ENCODE measurements around the gene KDM4B.

The KDM4B gene

DNA sequence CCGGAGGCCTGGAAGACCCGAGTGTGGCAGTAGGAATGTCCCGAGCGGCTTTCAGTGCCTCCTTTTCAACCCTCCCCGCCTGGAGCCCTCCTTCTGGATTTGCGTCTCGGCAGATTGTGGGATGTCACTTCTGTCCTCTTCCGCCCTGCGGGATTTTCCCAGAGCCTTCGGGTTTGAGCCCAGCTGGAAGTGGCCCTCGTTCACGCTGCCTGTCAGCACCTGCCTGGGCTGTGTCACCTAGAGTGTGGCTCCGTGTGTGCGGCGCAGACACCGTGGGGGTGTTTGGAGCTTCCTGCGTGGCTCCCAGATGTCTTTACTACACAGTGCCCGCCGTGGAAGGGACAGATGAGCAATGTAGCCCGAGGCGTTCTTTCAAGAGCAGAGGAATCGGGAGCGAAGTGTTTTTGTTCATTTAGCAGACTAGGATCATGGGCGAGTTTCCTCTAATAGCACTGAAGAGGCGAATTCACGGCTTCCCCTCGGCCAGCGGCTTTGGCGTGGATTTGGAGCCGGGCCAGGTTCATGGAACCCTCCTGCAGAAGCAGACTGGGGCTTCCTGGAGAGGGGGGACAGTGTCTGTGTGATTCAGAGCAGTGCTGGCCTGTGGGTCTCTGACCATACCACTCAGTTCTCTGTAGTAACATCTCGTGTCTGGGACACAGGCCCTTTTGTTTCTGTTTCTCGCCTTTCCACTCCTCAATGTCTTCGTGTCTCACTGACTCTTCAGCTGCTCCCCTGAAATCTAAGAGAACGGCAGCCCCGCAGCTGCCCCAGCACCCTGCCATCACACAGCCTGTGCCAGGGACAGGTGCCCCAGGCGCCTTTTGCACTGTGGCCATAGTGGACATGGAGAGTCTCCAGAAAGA is 68.0 kb downstream of the KDM4B start:
- no peak for DNase-seq

- DNase-seq, result no peak
Measured at GRCh38 chr19:5037936-5038335, 69.0 kb downstream of the KDM4B start.

GRCh38 chr19:5038631-5039271 is 69.8 kb downstream of the KDM4B start:
- DNase-seq, result peak; percentile 16

- DNase-seq, result no peak
Measured at GRCh38 chr19:5039642-5040543, 71.0 kb downstream of the KDM4B start.

DNA sequence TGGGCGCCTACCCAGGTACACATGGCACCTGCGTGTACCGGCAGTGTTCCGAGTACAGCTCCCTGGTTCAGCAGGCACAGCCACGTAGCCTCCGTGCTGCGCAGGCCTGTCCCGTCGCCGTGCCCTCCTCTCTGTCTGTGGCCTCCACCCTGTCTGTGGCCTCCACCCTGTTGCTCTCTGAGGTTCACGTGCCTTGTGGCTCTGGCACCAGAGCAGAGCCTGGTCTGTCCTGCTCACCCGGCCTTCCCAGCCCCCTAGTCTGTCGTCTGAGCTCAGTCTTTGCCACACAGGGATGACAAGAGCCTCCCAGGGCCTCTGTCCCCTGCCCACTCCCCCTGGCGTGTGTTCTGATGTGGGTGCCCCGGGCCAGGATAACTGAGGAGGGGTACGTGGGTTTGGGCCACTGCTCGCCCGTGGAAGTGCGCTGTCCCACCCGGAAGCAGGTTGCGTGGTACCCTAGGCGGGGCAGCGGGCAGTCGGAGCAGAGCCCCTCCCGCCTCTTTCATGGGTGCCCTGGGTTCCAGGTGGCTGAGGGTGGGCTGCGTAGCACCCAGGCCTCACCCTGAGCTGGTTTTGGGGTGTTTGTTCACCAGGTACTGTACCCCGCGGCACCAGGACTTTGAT is 71.7 kb downstream of the KDM4B start:
- no peak for DNase-seq

DNA sequence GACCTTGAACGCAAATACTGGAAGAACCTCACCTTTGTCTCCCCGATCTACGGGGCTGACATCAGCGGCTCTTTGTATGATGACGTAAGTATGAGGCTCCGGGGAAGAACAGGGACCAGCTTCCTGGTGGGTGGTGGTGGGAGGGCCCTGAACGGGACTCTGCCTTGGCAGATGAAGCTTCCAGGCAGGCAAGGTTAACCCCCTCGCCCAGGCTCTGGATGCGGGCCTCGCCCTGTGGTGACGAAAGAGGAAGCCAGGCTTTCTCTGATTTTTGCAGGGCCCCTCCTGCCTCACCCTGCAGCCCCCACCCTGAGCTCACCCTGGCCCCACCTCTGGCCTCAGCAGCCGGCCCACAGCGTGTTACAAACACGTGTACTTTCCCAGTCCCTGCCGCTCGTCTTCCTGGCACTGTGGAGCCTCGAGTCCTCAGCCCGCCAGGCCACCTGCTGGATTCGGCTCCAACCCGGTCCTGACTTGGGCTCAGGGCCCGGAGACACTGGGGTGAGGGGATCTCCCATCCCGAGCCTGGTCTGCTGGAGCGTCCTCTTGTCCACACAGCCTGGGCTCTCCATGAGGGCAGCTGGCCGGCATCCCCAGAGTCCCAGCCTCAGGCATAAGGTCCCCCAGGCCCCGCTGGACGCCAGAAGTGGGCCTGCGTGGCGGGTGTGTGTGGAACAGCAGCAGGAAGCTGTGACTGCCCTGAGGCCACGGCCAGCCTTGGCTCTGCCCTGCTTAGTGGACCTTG is 72.4 kb downstream of the KDM4B start:
- DNase-seq, result no peak

DNA sequence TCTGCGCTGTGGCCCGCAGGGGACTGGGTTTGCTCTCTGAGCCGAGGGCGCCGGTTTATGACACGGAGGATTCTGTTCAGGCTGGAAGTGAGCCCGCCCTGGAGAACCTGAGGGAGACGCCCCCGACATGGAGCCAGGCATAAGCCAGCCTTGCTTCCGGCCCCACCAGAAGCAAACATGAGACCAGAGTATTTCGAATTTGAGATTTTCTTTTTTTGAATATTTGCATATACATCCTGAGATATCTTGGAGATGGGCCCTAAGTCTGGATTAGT is 72.9 kb downstream of the KDM4B start:
- DNase-seq, result no peak

DNA sequence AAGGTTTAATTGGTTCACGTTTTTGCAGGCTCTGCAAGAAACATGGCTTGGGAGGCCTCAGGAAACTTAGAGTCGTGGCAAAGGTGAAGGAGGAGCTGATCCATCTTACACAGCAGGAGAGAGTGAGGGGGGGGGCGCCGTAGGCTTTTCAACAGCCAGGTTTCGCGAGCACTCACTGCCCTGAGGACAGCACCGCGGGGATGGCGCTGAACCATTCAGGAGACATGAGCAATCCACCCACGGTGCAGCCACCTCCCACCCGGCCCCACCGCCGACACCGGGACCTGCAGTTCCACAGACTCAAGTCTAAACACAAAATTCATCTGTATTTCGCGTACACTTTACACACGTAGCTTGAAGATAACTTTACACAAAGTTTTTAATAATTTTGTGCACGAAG is 73.6 kb downstream of the KDM4B start:
- DNase-seq, result no peak

DNA sequence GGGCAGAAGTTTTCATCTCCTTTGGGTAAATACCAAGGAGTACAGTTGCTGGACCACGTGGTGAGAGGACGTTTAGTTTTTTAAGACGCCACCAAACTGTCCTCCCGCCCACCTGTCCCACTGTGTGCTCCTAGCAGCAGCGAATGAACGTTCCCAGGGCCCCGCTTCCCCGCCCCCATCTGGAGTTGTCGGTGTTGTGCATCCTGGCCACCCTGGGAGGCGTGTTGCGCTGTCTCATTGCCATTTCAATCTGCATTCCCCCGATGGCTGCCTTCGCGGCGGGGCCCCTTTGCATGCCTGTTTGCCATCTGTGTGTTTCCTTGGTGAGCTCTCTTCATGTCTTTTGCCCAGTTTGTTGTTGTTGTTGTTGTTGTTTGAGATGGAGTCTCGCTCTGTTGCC is 76.1 kb downstream of the KDM4B start:
- DNase-seq, result no peak

GRCh38 chr19:5045956-5046338 is 77.0 kb downstream of the KDM4B start:
- DNase-seq, result no peak

GRCh38 chr19:5046339-5047039 is 77.6 kb downstream of the KDM4B start:
- no peak for DNase-seq

- no peak for DNase-seq
Measured at GRCh38 chr19:5047251-5047935, 78.5 kb downstream of the KDM4B start.

- peak; percentile 45 for DNase-seq
Measured at GRCh38 chr19:5048091-5048726, 79.3 kb downstream of the KDM4B start.

DNA sequence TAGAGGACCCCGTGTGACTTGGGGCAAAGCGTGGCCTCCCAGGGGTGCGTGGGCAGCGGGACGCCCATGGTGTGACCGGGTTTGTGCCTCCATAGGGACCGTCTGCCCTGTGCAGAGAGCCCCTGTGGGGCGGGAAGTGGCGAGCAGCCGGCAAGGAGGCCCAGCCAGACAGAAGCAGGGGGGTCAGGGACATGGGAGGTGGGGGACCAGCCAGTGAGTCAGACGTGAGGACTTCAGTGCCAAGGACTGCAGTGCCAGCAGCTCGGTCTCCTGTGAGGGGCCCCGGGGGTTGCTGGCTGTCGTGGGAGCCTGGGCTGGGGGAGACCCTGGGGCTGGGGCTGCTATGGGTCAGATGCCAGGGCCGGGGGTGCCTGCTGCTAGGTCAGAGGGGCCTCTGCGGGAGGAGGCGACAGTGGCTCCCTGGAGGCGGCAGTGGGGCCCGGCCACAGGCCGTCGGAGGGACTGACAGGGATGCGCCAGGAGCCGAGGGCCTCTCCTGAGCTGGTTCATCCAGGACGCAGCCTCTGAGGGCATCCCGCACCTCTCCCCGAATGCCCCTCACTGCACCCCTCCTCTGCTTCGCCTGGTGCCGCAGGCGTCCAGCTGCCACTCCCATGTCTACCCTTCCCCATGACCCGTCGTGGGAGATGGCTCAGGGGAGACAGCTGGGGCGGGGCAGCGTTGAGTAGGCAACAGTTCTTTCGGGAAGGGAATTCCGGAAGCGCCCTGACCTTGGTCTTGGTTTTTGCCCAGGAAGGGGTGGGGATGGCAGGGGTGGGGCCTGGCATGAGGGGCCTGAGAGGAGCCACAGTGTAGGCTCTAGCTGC is 80.0 kb downstream of the KDM4B start:
- no peak for DNase-seq

GRCh38 chr19:5049561-5049960 is 80.6 kb downstream of the KDM4B start:
- DNase-seq, result no peak

GRCh38 chr19:5050067-5050656 is 81.2 kb downstream of the KDM4B start:
- no peak for DNase-seq

DNA sequence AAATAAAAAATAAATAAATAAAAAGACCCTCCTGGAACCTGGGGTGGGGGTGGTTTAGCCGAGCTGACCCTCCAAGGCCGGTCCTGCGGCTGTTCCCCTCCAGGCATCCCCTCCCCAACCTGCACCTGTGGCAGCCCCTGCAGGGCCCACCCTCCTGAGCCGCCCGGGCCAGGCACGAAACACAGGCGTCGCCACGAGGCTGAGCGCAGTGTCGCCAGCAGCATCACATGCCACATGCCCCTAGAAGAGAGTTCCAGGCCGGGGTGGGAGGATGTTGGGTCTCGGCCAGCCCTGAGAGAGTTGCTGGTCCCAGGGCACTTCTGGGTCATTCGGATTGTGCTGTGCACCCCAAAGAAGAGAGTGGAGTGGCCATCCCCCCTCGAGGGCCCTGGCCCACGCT is 82.0 kb downstream of the KDM4B start:
- DNase-seq, result no peak

- DNase-seq, result no peak
Measured at GRCh38 chr19:5051619-5052018, 82.7 kb downstream of the KDM4B start.

DNA sequence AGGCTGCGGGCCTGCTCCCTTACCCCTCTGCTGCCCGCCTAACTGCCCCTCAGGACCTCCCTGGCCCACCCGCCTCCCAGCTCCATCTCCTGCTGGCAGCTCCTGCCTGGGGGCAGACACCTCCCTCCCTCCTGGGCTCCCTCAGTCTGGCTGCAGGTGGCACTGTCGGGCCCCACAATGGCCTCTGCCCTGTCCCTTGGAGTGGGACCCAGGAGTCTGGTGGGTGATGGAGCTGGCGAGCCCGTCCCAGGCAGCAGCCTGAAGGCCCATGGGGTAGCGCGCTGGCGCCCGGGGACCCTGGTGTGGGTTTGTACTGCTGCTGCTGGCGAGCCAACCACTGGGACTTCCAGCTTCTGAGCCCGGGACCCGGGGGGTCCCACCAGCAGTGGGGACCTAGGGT is 83.6 kb downstream of the KDM4B start:
- DNase-seq, result no peak
